C4-2B (cell line): ENCODE results near the gene GLRX.

Experiments used
- ZFX ChIP-seq: fragments of 450-650 bp; IDR thresholded peaks from 2 replicates; pipeline ENCODE4 v1.6.1; 2017
- TF ChIP-seq, protein P1 (sequence below): fragments of 450-650 bp; conservative IDR thresholded peaks from 2 replicates; pipeline ENCODE4 v1.5.1; 2017; ENCODE audit warnings: mild to moderate bottlenecking

- TF ChIP-seq, protein P1, sequence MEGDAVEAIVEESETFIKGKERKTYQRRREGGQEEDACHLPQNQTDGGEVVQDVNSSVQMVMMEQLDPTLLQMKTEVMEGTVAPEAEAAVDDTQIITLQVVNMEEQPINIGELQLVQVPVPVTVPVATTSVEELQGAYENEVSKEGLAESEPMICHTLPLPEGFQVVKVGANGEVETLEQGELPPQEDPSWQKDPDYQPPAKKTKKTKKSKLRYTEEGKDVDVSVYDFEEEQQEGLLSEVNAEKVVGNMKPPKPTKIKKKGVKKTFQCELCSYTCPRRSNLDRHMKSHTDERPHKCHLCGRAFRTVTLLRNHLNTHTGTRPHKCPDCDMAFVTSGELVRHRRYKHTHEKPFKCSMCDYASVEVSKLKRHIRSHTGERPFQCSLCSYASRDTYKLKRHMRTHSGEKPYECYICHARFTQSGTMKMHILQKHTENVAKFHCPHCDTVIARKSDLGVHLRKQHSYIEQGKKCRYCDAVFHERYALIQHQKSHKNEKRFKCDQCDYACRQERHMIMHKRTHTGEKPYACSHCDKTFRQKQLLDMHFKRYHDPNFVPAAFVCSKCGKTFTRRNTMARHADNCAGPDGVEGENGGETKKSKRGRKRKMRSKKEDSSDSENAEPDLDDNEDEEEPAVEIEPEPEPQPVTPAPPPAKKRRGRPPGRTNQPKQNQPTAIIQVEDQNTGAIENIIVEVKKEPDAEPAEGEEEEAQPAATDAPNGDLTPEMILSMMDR, result no peak
- TF ChIP-seq ZFX, result no peak
These were observed 14.4 kb downstream of the GLRX start for GRCh38 chr5:95808013-95808685.
